Trophoblast cell (in vitro differentiated cells and primary cell): ENCODE results near the gene AQP12A.

Experiments
- DNase-seq, 2 donors: peaks; one replicate each; pipeline ENCODE4 v3.0.0-alpha.2; 2016
- H2AFZ ChIP-seq: 2 replicates; pipeline ENCODE4 v1.6.1; 2013; ENCODE audit warnings: low read length, moderate library complexity, mild to moderate bottlenecking; ENCODE audit not compliant: insufficient read depth, poor library complexity
- H2AK5ac ChIP-seq: 2 replicates; pipeline ENCODE4 v1.6.1; 2013; ENCODE audit warnings: mild to moderate bottlenecking, low read length
- H2BK120ac ChIP-seq: 2 replicates; pipeline ENCODE4 v1.6.1; 2013; ENCODE audit warnings: low read length, mild to moderate bottlenecking, moderate library complexity; ENCODE audit not compliant: insufficient read depth, poor library complexity
- H2BK12ac ChIP-seq: 2 replicates; pipeline ENCODE4 v1.6.1; 2013; ENCODE audit warnings: mild to moderate bottlenecking, low read length, moderate library complexity
- H2BK5ac ChIP-seq: 2 replicates; pipeline ENCODE4 v1.6.1; 2013; ENCODE audit warnings: low read length, low read depth, moderate library complexity, mild to moderate bottlenecking; ENCODE audit not compliant: poor library complexity
- H3K14ac ChIP-seq: 2 replicates; pipeline ENCODE4 v1.6.1; 2013; ENCODE audit warnings: mild to moderate bottlenecking, low read length
- H3K18ac ChIP-seq: 2 replicates; pipeline ENCODE4 v1.6.1; 2013; ENCODE audit warnings: mild to moderate bottlenecking, low read length
- H3K23ac ChIP-seq: 2 replicates; pipeline ENCODE4 v1.6.1; 2013; ENCODE audit warnings: low read length
- H3K27ac ChIP-seq: 2 replicates; pipeline ENCODE4 v1.5.1; 2013; ENCODE audit warnings: low read depth, mild to moderate bottlenecking, inconsistent platforms, low read length, moderate library complexity
- H3K27me3 ChIP-seq: 2 replicates; pipeline ENCODE4 v1.6.1; 2013; ENCODE audit warnings: inconsistent platforms, mild to moderate bottlenecking, low read length, moderate library complexity; ENCODE audit not compliant: insufficient read depth
- H3K36me3 ChIP-seq, 2 experiments: 1 replicate in 1 of 2; 2 replicates in 1 of 2; pipeline ENCODE4 v1.6.1; 2013; ENCODE audit warnings: low read length in 2 of 2, mild to moderate bottlenecking in 2 of 2, moderate library complexity in 1 of 2; ENCODE audit not compliant: insufficient read depth in 2 of 2, control insufficient read depth in 1 of 2
- H3K4ac ChIP-seq: 2 replicates; pipeline ENCODE4 v1.6.1; 2013; ENCODE audit warnings: low read depth, mild to moderate bottlenecking, low read length, moderate library complexity
- H3K4me1 ChIP-seq, 2 experiments: 1 replicate in 1 of 2; 2 replicates in 1 of 2; pipeline ENCODE4 v1.6.1; 2013; ENCODE audit warnings: low read length in 2 of 2, mild to moderate bottlenecking in 2 of 2, moderate library complexity in 1 of 2; ENCODE audit not compliant: insufficient read depth in 2 of 2, control insufficient read depth in 1 of 2
- H3K4me2 ChIP-seq: 2 replicates; pipeline ENCODE4 v1.6.1; 2013; ENCODE audit warnings: inconsistent platforms, mild to moderate bottlenecking, low read length, moderate library complexity
- H3K4me3 ChIP-seq: 2 replicates; pipeline ENCODE4 v1.5.1; 2013; ENCODE audit warnings: mild to moderate bottlenecking, low read depth, low read length, inconsistent platforms
- H3K79me1 ChIP-seq: one replicate; pipeline ENCODE4 v1.6.1; 2013; ENCODE audit warnings: low read length
- H3K79me2 ChIP-seq: 2 replicates; pipeline ENCODE4 v1.6.1; 2013; ENCODE audit warnings: low read length, mild to moderate bottlenecking; ENCODE audit not compliant: control insufficient read depth, insufficient read depth, poor library complexity
- H3K9ac ChIP-seq: 2 replicates; pipeline ENCODE4 v1.6.1; 2013; ENCODE audit warnings: mild to moderate bottlenecking, low read length
- H3K9me3 ChIP-seq: 2 replicates; pipeline ENCODE4 v1.6.1; 2013; ENCODE audit warnings: low read depth, mild to moderate bottlenecking, control low read depth, inconsistent platforms, low read length; ENCODE audit not compliant: insufficient read depth
- H4K12ac ChIP-seq: 2 replicates; pipeline ENCODE4 v1.6.1; 2013; ENCODE audit warnings: low read depth, mild to moderate bottlenecking, low read length, moderate library complexity
- H4K8ac ChIP-seq: 2 replicates; pipeline ENCODE4 v1.6.1; 2013; ENCODE audit warnings: low read depth, mild to moderate bottlenecking, low read length, moderate library complexity
- H4K91ac ChIP-seq: one replicate; pipeline ENCODE4 v1.6.1; 2013; ENCODE audit warnings: low read depth, mild to moderate bottlenecking, low read length, moderate library complexity
- WGBS: extraction: QIAGEN DNeasy Blood & Tissue Kit; methylation state at CpG from one replicate; pipeline ENCODE4 v1.1.7; 2013; ENCODE audit warnings: missing lambda C conversion rate; ENCODE audit not compliant: insufficient read length, insufficient coverage; ENCODE audit errors: extremely low coverage; 5-methylcytosine and 5-hydroxymethylcytosine counted together

The AQP12A gene

GRCh38 chr2:240687045-240687740 is 4.5 kb upstream of the AQP12A start:
- Histone ChIP-seq H3K18ac (no peak overlapping the region), H4K91ac (no peak overlapping the region), H3K14ac (no peak overlapping the region), H4K12ac (no peak overlapping the region), H2AK5ac (no peak overlapping the region), H2BK120ac (no peak overlapping the region), H3K27me3 (no peaks in the 10 kb centered on the region), H2BK5ac (no peak overlapping the region), H3K79me2 (no peaks in the 10 kb centered on the region), H3K4ac (no peak overlapping the region), H3K27ac (no peak overlapping the region), H3K23ac (no peak overlapping the region), H3K4me1 (peaks cover 0 to 4% of the 10 kb centered on the region in 2 experiments), H2AFZ (no peak overlapping the region), H2BK12ac (no peak overlapping the region), H3K4me3 (no peak overlapping the region), H3K9ac (no peak overlapping the region), H3K36me3 (no peaks in the 10 kb centered on the region), H3K79me1 (no peaks in the 10 kb centered on the region), H4K8ac (no peak overlapping the region), H3K9me3 (no peaks in the 10 kb centered on the region), H3K4me2 (no peak overlapping the region)
- no peak for DNase-seq
- no CpG with 5 or more reads among the region's 20 CpGs for WGBS

- no peak overlapping the region for H3K4ac ChIP-seq
- H3K4me2 ChIP-seq, result no peak overlapping the region
- no peak for DNase-seq
- no peak overlapping the region for H4K8ac ChIP-seq
- no peak overlapping the region for H3K18ac ChIP-seq
- H3K9me3 ChIP-seq, result no peaks in the 10 kb centered on the region
- no peaks in the 10 kb centered on the region for H3K27me3 ChIP-seq
- peaks cover 0 to 4% of the 10 kb centered on the region in 2 experiments for H3K4me1 ChIP-seq
- no peak overlapping the region for H2BK120ac ChIP-seq
- no peaks in the 10 kb centered on the region for H3K36me3 ChIP-seq
- H3K4me3 ChIP-seq, result no peak overlapping the region
- no peak overlapping the region for H2BK12ac ChIP-seq
- no peak overlapping the region for H3K23ac ChIP-seq
- no peak overlapping the region for H3K27ac ChIP-seq
- H4K12ac ChIP-seq, result no peak overlapping the region
- no CpG with 5 or more reads among the region's 14 CpGs for WGBS
- no peak overlapping the region for H3K9ac ChIP-seq
- H3K79me1 ChIP-seq, result no peaks in the 10 kb centered on the region
- H2AFZ ChIP-seq, result no peak overlapping the region
- H2AK5ac ChIP-seq, result no peak overlapping the region
- no peak overlapping the region for H2BK5ac ChIP-seq
- H4K91ac ChIP-seq, result no peak overlapping the region
- H3K14ac ChIP-seq, result no peak overlapping the region
- H3K79me2 ChIP-seq, result no peaks in the 10 kb centered on the region
Measured at GRCh38 chr2:240687741-240688552, 3.7 kb upstream of the AQP12A start.

DNA sequence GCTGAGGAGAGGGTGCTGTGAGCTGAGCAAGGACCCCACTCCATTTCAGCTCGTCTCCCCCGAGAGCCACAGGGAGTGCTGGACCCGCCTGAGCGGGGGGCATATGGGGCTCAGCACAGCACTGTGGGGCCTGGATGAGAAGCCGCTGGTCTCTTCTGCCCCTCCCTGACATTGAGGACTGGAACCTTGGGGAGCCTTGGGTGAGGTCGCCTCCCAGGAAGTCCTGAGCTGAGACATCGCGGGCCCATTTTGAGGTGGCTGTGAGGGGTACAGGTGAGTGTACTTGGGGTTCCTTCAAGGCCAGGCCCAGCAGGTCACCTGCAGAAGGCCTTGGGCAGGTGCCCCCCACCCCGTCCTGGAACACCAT is 3.1 kb upstream of the AQP12A start:
- peaks cover 0 to 4% of the 10 kb centered on the region in 2 experiments for H3K4me1 ChIP-seq
- no peak overlapping the region for H3K18ac ChIP-seq
- H3K23ac ChIP-seq, result no peak overlapping the region
- no peak overlapping the region for H3K14ac ChIP-seq
- H2BK5ac ChIP-seq, result no peak overlapping the region
- no peak overlapping the region for H2BK12ac ChIP-seq
- no peaks in the 10 kb centered on the region for H3K36me3 ChIP-seq
- no peak overlapping the region for H3K4me3 ChIP-seq
- H3K4ac ChIP-seq, result no peak overlapping the region
- H3K27me3 ChIP-seq, result no peaks in the 10 kb centered on the region
- H3K27ac ChIP-seq, result no peak overlapping the region
- no peak overlapping the region for H2BK120ac ChIP-seq
- no peak overlapping the region for H4K8ac ChIP-seq
- no peaks in the 10 kb centered on the region for H3K9me3 ChIP-seq
- DNase-seq, result no peak
- no peak overlapping the region for H2AK5ac ChIP-seq
- no peak overlapping the region for H4K91ac ChIP-seq
- H4K12ac ChIP-seq, result no peak overlapping the region
- H3K79me1 ChIP-seq, result no peaks in the 10 kb centered on the region
- H3K79me2 ChIP-seq, result no peaks in the 10 kb centered on the region
- no CpG with 5 or more reads among the region's 9 CpGs for WGBS
- H2AFZ ChIP-seq, result no peak overlapping the region
- H3K9ac ChIP-seq, result no peak overlapping the region
- H3K4me2 ChIP-seq, result no peak overlapping the region

DNA sequence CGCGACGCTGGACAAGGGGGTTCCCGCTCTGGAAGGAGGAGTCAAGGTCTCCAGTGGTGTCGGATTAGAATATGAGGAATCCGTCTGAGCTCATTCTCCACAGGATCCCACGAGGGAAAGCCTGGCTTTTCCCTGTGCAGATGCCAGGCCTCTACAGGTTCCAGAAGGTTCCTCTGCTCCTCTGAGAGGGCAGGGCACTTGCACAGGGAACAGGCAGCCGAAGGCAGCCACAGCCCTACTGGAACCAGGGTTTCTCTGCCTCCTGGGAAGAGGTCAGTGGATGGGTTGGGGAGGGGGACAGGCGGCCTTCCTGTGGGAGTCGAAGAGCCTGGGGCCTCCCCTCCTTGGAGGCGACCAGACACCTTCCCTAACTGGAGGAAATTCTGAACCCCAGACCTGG is 1.7 kb upstream of the AQP12A start:
- no peak for DNase-seq
- Histone ChIP-seq H3K9me3 (no peaks in the 10 kb centered on the region), H3K23ac (no peak overlapping the region), H2BK120ac (no peak overlapping the region), H3K79me2 (no peaks in the 10 kb centered on the region), H4K12ac (no peak overlapping the region), H2BK12ac (no peak overlapping the region), H3K36me3 (no peaks in the 10 kb centered on the region), H3K79me1 (no peaks in the 10 kb centered on the region), H3K4ac (no peak overlapping the region), H3K27ac (no peak overlapping the region), H3K18ac (no peak overlapping the region), H4K91ac (no peak overlapping the region), H3K4me3 (no peak overlapping the region), H2AFZ (no peak overlapping the region), H3K9ac (no peak overlapping the region), H3K14ac (no peak overlapping the region), H4K8ac (no peak overlapping the region), H3K4me1 (peaks cover 0 to 4% of the 10 kb centered on the region in 2 experiments), H3K27me3 (no peaks in the 10 kb centered on the region), H2AK5ac (no peak overlapping the region), H3K4me2 (no peak overlapping the region), H2BK5ac (no peak overlapping the region)
- no CpG with 5 or more reads among the region's 11 CpGs for WGBS
